GM12878 (cell line): ENCODE measurements around the gene ATF4. TPM values are rescaled to one million over a fixed set of nuclear protein-coding genes. Genes with fewer than 3 reads are reported as not detected.

Source experiments
- ATAC-seq: fragments of 200-7000 bp; cut with Tn5 transposase; 3 replicates; pipeline ENCODE4 v1.9.1; 2020; ENCODE audit warnings: mild to moderate bottlenecking, moderate library complexity
- BruUV-seq: library from RNA; stranded (reverse); fragments of 400-500 nt; replicated peaks from 2 replicates; lab custom pipeline; 2021; lab: Mats Ljungman, UMichigan
- CTCF ChIA-PET: fragments of 300-600 bp; sonication (Branson Sonifier 250); formaldehyde crosslinking; extraction: SDS; loops from one replicate; lab custom pipeline; 2021; ENCODE audit warnings: inconsistent platforms; lab: Yijun Ruan, JAX
- POLR2A ChIA-PET: fragments of 350-600 bp; formaldehyde crosslinking; extraction: SDS; loops from one replicate; lab custom pipeline; 2021; ENCODE audit warnings: inconsistent platforms; lab: Charles Lee
- RAD21 ChIA-PET: fragments of 300-600 bp; sonication (Branson Sonifier 250); formaldehyde crosslinking; loops from one replicate; lab custom pipeline; 2023; ENCODE audit warnings: antibody characterized with exemption; ENCODE audit not compliant: unreplicated experiment; lab: Charles Lee
- SMC1A ChIA-PET: fragments of 300-600 bp; sonication (Branson Sonifier 250); formaldehyde crosslinking; loops from one replicate; lab custom pipeline; 2023; ENCODE audit not compliant: unreplicated experiment, uncharacterized antibody; lab: Charles Lee
- DNase-seq: peaks from one replicate; pipeline ENCODE4 v3.0.0-alpha.2; 2011; ENCODE audit warnings: low read depth, low spot score
- FAIRE-seq: peaks from 3 replicates; lab custom pipeline; 2011; peaks lifted over from hg19 to GRCh38; lab: Jason Lieb, UNC
- H2AFZ ChIP-seq: 2 replicates; pipeline ENCODE4 v1.6.0; 2011; ENCODE audit warnings: low read depth, low read length, control low read depth; ENCODE audit not compliant: control insufficient read depth
- H3K27ac ChIP-seq: 2 replicates; pipeline ENCODE4 v1.5.1; 2011; ENCODE audit warnings: control low read depth; ENCODE audit not compliant: control insufficient read depth, insufficient read depth
- H3K27me3 ChIP-seq, 2 experiments: replicated peaks in 1 of 2; 2 replicates each; pipeline versions ENCODE4 v1.6.0 to v1.6.1; 2011; ENCODE audit warnings: low read length in 1 of 2; ENCODE audit not compliant: control insufficient read depth in 2 of 2, insufficient read depth in 2 of 2
- H3K36me3 ChIP-seq, 2 experiments: 2 replicates each; pipeline ENCODE4 v1.5.1; 2011; ENCODE audit warnings: low read length in 1 of 2; ENCODE audit not compliant: control insufficient read depth in 2 of 2, insufficient read depth in 2 of 2
- H3K4me1 ChIP-seq: 2 replicates; pipeline ENCODE4 v1.6.1; 2011; ENCODE audit warnings: mild to moderate bottlenecking, low read length, moderate library complexity, mixed read lengths; ENCODE audit not compliant: control insufficient read depth, insufficient read depth
- H3K4me2 ChIP-seq: 2 replicates; pipeline ENCODE4 v1.6.0; 2011; ENCODE audit warnings: control low read depth; ENCODE audit not compliant: control insufficient read depth, insufficient read depth
- H3K4me3 ChIP-seq: fragments of 200-600 bp; sonication (generic); 2 replicates; pipeline ENCODE4 v1.5.1; 2016
- H3K79me2 ChIP-seq: 2 replicates; pipeline ENCODE4 v1.6.0; 2011; ENCODE audit warnings: low read length; ENCODE audit not compliant: control insufficient read depth, insufficient read depth
- H3K9ac ChIP-seq: 2 replicates; pipeline ENCODE4 v1.8.0; 2011; ENCODE audit warnings: low read length, control low read depth, mixed read lengths; ENCODE audit not compliant: control insufficient read depth, insufficient read depth
- H3K9me3 ChIP-seq: replicated peaks from 3 replicates; pipeline ENCODE4 v1.5.1; 2011; ENCODE audit warnings: mild to moderate bottlenecking, low read length; ENCODE audit not compliant: control insufficient read depth, insufficient read depth
- H4K20me1 ChIP-seq: 2 replicates; pipeline ENCODE4 v1.6.0; 2011; ENCODE audit not compliant: control insufficient read depth, insufficient read depth
- BACH1 ChIP-seq: fragments of 450-650 bp; IDR thresholded peaks from 2 replicates; pipeline ENCODE4 v1.6.1; 2017; ENCODE audit warnings: mild to moderate bottlenecking, borderline replicate concordance
- CHD2 ChIP-seq: IDR thresholded peaks from 2 replicates; pipeline ENCODE4 v1.6.1; 2011; ENCODE audit warnings: low read depth, low read length, improper control_type of control experiment, borderline replicate concordance
- CREB1 ChIP-seq: IDR thresholded peaks from 2 replicates; pipeline ENCODE4 v1.6.1; 2012; ENCODE audit warnings: low read depth, mild to moderate bottlenecking, inconsistent platforms
- HDAC6 ChIP-seq: fragments of 200-600 bp; sonication (generic); IDR thresholded peaks from one replicate; pipeline ENCODE4 v1.8.0; 2017; ENCODE audit warnings: antibody characterized with exemption; ENCODE audit not compliant: unreplicated experiment
- IKZF1 ChIP-seq: fragments of 450-650 bp; conservative IDR thresholded peaks from 2 replicates; pipeline ENCODE4 v1.6.1; 2017; ENCODE audit warnings: antibody characterized with exemption, mild to moderate bottlenecking
- IKZF2 ChIP-seq, 2 experiments: fragments of 450-650 bp; IDR thresholded peaks; 2 replicates each; pipeline ENCODE4 v1.6.1; 2017; ENCODE audit warnings: mild to moderate bottlenecking in 2 of 2, moderate library complexity in 2 of 2
- KDM1A ChIP-seq: fragments of 200-600 bp; sonication (generic); IDR thresholded peaks from 2 replicates; pipeline ENCODE4 v1.6.1; 2016; ENCODE audit warnings: borderline replicate concordance
- MXI1 ChIP-seq: fragments of 150-350 bp; IDR thresholded peaks from 2 replicates; pipeline ENCODE4 v1.6.1; 2011; ENCODE audit warnings: low read depth, mild to moderate bottlenecking, inconsistent platforms, low read length, improper control_type of control experiment
- NFIC ChIP-seq: IDR thresholded peaks from 2 replicates; pipeline ENCODE4 v1.6.1; 2012; ENCODE audit warnings: low read depth, mild to moderate bottlenecking, inconsistent platforms, low read length, moderate library complexity
- NFYB ChIP-seq: IDR thresholded peaks from 2 replicates; pipeline ENCODE4 v1.6.1; 2011; ENCODE audit warnings: low read depth, mild to moderate bottlenecking, low read length, improper control_type of control experiment, moderate library complexity; ENCODE audit not compliant: insufficient read depth
- NR2C2 ChIP-seq: IDR thresholded peaks from 2 replicates; pipeline ENCODE4 v1.6.1; 2011; ENCODE audit warnings: borderline replicate concordance, low read depth; ENCODE audit not compliant: control insufficient read depth, insufficient read length
- RAD21 ChIP-seq: IDR thresholded peaks from 2 replicates; pipeline ENCODE4 v1.6.1; 2011; ENCODE audit warnings: mild to moderate bottlenecking, low read depth, low read length, moderate library complexity; ENCODE audit not compliant: insufficient read depth
- STAT1 ChIP-seq: fragments of 450-650 bp; conservative IDR thresholded peaks from 2 replicates; pipeline ENCODE4 v1.6.1; 2014; ENCODE audit warnings: antibody characterized with exemption, mild to moderate bottlenecking
- ZSCAN29 ChIP-seq: fragments of 450-650 bp; IDR thresholded peaks from 2 replicates; pipeline ENCODE4 v1.6.1; 2017; ENCODE audit warnings: mild to moderate bottlenecking, moderate library complexity
- WGBS: methylation state at CpG from one replicate; pipeline ENCODE4 v1.1.6; 2016; ENCODE audit warnings: low lambda C conversion rate; ENCODE audit not compliant: insufficient replicate concordance, insufficient coverage; ENCODE audit errors: missing lambda C conversion rate; 5-methylcytosine and 5-hydroxymethylcytosine counted together
- in situ Hi-C: fragments of 300-500 bp; cut with MboI; formaldehyde crosslinking; loops from 9 replicates; pipeline ENCODE4 v1.14.3; 2018; ENCODE audit warnings: mixed read lengths
- intact Hi-C: fragments of 100-400 bp; cut with micrococcal nuclease; formaldehyde crosslinking; loops from one replicate; pipeline ENCODE4 v1.14.2; 2022; ENCODE audit not compliant: unreplicated experiment
- polyA plus RNA-seq, 11 experiments: library from polyadenylated mRNA; depleted of rRNA in 4 of 11; unstranded in 6 of 11; stranded (reverse) in 5 of 11; fragments of >200 nt; fragmentation: Nextera tagmentation in 4 of 11; fragmentation: Illumina TruSeq in 1 of 11; extraction: Ambion mirVana in 4 of 11; extraction: Trizol in 1 of 11; gene quantifications; 1 replicate in 1 of 11; 2 replicates in 10 of 11; pipeline versions ENCODE4 v1.2.1 to v1.2.3, GENCODE V29; 2011 to 2016; ENCODE audit warnings: inconsistent platforms in 2 of 11, missing spikeins in 2 of 11, low read depth in 1 of 11
- total RNA-seq, 4 experiments: library from RNA; depleted of rRNA in 3 of 4; stranded (reverse); fragments of >200 nt in 3 of 4; fragmentation: Illumina TruSeq in 1 of 4; extraction: Trizol in 1 of 4; gene quantifications; 2 replicates each; pipeline versions ENCODE4 v1.2.1 to v1.2.3, GENCODE V29; 2013 to 2021
- TF ChIP-seq, protein P1 (sequence below): fragments of 450-650 bp; IDR thresholded peaks from 2 replicates; pipeline ENCODE4 v1.6.1; 2016; ENCODE audit warnings: mild to moderate bottlenecking
- TF ChIP-seq, protein P2 (sequence below): fragments of 150-350 bp; IDR thresholded peaks from 2 replicates; pipeline ENCODE4 v1.6.1; 2016; ENCODE audit warnings: low read depth, low read length
- TF ChIP-seq, protein P3 (sequence below): IDR thresholded peaks from 2 replicates; pipeline ENCODE4 v1.6.1; 2011; ENCODE audit warnings: borderline replicate concordance, low read depth, mild to moderate bottlenecking, moderate library complexity, mixed read lengths, low read length; ENCODE audit not compliant: insufficient read depth; ENCODE audit errors: extremely low read length

Gene ATF4
- total and polyA plus RNA-seq, 10 of the 15 experiments (the other 5 are each of a cell fraction or from before 2014, with no cell fraction given): 88.3 to 605 (median 320) TPM

DNA sequence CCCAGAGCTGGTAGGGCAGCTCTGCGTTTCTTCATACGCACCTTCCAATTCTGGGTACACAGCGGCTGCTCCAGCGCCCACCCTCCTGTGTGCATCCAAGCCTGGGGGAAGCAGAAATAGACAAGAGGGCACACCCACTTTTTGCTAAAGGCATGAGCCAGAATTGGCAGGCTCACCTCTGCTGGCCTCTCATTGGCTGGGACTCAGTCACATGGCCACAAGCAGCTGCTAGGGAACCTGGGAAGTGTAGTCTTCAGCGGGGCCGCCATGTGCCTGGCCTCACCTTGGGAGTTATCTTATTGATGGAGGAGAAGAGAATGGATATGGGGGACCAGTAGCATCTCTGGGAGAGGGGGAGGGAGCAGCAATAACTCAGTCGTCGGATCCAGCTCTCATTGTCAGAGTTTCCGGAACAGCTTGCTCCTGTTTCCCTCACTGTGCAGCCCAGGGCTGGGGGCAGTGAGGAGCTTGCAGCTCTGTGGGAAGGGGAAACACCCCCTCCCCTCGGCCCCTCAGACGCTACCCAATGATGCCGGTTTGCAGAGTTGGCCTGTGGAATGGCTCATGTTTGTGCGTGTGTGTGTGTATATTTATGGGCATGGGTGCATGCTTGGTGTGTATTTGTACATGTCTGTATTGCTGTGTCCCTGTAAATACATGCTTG lies 30.1 kb upstream of the ATF4 start:
- Histone ChIP-seq H3K4me1 (peaks cover 7% of the 10 kb centered on the region; the same call in 1 of the 2 replicates), H3K79me2 (peaks cover 2% of the 10 kb centered on the region; the same call in 1 of the 2 replicates), H3K27ac (no peak overlapping the region), H3K9me3 (no peaks in the 10 kb centered on the region), H4K20me1 (no peaks in the 10 kb centered on the region), H3K4me3 (no peak overlapping the region), H2AFZ (no peak overlapping the region), H3K36me3 (peaks cover 3 to 25% of the 10 kb centered on the region in 2 experiments), H3K4me2 (peak overlapping the region; percentile 44; the same call in 1 of the 2 replicates), H3K27me3 (no peaks in the 10 kb centered on the region), H3K9ac (no peak overlapping the region)
- WGBS: 25% methylated on average over 13 of the region's 13 CpGs
- in situ Hi-C loops: loop anchor here (5.0 kb wide), 1 partner anchor 552 kb away; no protein-coding TSS in a partner anchor
- SMC1A ChIA-PET: interaction anchor here (0.6 to 2.2 kb wide), 7 partner anchors 17 to 56 kb away, joined by 3 to 9 read pairs (median 3); no protein-coding TSS in a partner anchor
- CTCF ChIA-PET: interaction anchor here (0.8 to 15.7 kb wide), 8 partner anchors 18 to 173 kb away, joined by 3 to 372 read pairs (median 4); partner anchors contain the start of genes ATF4, RPS19BP1 and TAB1
- ATAC-seq (peak; percentile 99), DNase-seq (no peak), FAIRE-seq (peak; percentile 98)
- intact Hi-C loops: loop anchor here (5.0 kb wide), 1 partner anchor 547 kb away; no protein-coding TSS in a partner anchor
- POLR2A ChIA-PET: interaction anchor here (0.6 to 1.3 kb wide), 3 partner anchors 15 to 38 kb away, joined by 3 to 7 read pairs (median 3); no protein-coding TSS in a partner anchor
- BruUV-seq: no TSS peak
- RAD21 ChIA-PET: interaction anchor here (0.8 to 1.9 kb wide), 6 partner anchors 16 to 172 kb away, joined by 3 to 8 read pairs (median 3); partner anchors contain the start of gene RPL3
- TF ChIP-seq IKZF1: peak; percentile 27; the same call in 1 of the 2 replicates
- no peak for TF ChIP-seq BACH1
- TF ChIP-seq, protein P1, sequence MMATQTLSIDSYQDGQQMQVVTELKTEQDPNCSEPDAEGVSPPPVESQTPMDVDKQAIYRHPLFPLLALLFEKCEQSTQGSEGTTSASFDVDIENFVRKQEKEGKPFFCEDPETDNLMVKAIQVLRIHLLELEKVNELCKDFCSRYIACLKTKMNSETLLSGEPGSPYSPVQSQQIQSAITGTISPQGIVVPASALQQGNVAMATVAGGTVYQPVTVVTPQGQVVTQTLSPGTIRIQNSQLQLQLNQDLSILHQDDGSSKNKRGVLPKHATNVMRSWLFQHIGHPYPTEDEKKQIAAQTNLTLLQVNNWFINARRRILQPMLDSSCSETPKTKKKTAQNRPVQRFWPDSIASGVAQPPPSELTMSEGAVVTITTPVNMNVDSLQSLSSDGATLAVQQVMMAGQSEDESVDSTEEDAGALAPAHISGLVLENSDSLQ: no peak
- TF ChIP-seq MXI1: no peak
- TF ChIP-seq NR2C2: no peak
- no peak for TF ChIP-seq IKZF2 (IDR thresholded peaks at IDR 0.05)
- no peak for TF ChIP-seq STAT1
- no peak for TF ChIP-seq ZSCAN29
- 0 out of 2 replicates have a peak, but pooled peaks have one; percentile 37 for TF ChIP-seq CREB1
- TF ChIP-seq KDM1A: no peak
- TF ChIP-seq, protein P2, sequence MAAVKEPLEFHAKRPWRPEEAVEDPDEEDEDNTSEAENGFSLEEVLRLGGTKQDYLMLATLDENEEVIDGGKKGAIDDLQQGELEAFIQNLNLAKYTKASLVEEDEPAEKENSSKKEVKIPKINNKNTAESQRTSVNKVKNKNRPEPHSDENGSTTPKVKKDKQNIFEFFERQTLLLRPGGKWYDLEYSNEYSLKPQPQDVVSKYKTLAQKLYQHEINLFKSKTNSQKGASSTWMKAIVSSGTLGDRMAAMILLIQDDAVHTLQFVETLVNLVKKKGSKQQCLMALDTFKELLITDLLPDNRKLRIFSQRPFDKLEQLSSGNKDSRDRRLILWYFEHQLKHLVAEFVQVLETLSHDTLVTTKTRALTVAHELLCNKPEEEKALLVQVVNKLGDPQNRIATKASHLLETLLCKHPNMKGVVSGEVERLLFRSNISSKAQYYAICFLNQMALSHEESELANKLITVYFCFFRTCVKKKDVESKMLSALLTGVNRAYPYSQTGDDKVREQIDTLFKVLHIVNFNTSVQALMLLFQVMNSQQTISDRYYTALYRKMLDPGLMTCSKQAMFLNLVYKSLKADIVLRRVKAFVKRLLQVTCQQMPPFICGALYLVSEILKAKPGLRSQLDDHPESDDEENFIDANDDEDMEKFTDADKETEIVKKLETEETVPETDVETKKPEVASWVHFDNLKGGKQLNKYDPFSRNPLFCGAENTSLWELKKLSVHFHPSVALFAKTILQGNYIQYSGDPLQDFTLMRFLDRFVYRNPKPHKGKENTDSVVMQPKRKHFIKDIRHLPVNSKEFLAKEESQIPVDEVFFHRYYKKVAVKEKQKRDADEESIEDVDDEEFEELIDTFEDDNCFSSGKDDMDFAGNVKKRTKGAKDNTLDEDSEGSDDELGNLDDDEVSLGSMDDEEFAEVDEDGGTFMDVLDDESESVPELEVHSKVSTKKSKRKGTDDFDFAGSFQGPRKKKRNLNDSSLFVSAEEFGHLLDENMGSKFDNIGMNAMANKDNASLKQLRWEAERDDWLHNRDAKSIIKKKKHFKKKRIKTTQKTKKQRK: no peak
- TF ChIP-seq NFIC: no peak
- no peak for TF ChIP-seq RAD21
- TF ChIP-seq CHD2: no peak
- TF ChIP-seq, protein P3, sequence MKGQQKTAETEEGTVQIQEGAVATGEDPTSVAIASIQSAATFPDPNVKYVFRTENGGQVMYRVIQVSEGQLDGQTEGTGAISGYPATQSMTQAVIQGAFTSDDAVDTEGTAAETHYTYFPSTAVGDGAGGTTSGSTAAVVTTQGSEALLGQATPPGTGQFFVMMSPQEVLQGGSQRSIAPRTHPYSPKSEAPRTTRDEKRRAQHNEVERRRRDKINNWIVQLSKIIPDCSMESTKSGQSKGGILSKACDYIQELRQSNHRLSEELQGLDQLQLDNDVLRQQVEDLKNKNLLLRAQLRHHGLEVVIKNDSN: peak; percentile 96
- peak; percentile 83 for TF ChIP-seq NFYB
- TF ChIP-seq HDAC6: no peak
